ENCODE data around the gene MANBA.

- TF ChIP-seq CTCF (IDR thresholded peaks at IDR 0.05) (no peak), POLR2AphosphoS5 (IDR thresholded peaks at IDR 0.05; ENCODE audit: insufficient read depth in 1 of 2, low read depth in 1 of 2) (no peak), POLR2A (IDR thresholded peaks at IDR 0.05) (no peak)
Observed at GRCh38 chr4:102657206-102657605, 103.6 kb downstream of the MANBA start.
